ENCODE data around the gene CX3CL1.
"Not testable (repeated sequence)": the region's sequence is repeated elsewhere in the genome, so short reads cannot be mapped to it uniquely, and the experiment has no call there.

Gene CX3CL1

GRCh38 chr16:57358086-57358420 lies 14.2 kb upstream of the CX3CL1 start:
- no peak for DNase-seq

- DNase-seq: no peak
Measured at GRCh38 chr16:57358527-57359095, 13.7 kb upstream of the CX3CL1 start, which contains the start of gene CCL22. Gene CCL22 (plus strand): TSS chr16:57358783. CDS start chr16:57358817, 34 bp downstream.

GRCh38 chr16:57360321-57360935 lies 11.9 kb upstream of the CX3CL1 start:
- no peak for DNase-seq

- no peak for DNase-seq
Measured at GRCh38 chr16:57361404-57361803, 10.9 kb upstream of the CX3CL1 start.

GRCh38 chr16:57364143-57364542 lies 8.1 kb upstream of the CX3CL1 start:
- DNase-seq: no peak

GRCh38 chr16:57366544-57367040 lies 5.7 kb upstream of the CX3CL1 start:
- no peak for DNase-seq

GRCh38 chr16:57367116-57367752 lies 5.1 kb upstream of the CX3CL1 start:
- DNase-seq: no peak

- DNase-seq: no peak
Measured at GRCh38 chr16:57371494-57372371, 557 bp upstream of the CX3CL1 start.

- DNase-seq: no peak
Measured at GRCh38 chr16:57373117-57373947, 1.0 kb downstream of the CX3CL1 start.

- DNase-seq: no peak
Measured at GRCh38 chr16:57374067-57374534, 1.8 kb downstream of the CX3CL1 start.

- DNase-seq: not testable (repeated sequence)
Measured at GRCh38 chr16:57374925-57375465, 2.7 kb downstream of the CX3CL1 start.

- DNase-seq: no peak
Measured at GRCh38 chr16:57376313-57376818, 4.1 kb downstream of the CX3CL1 start.

- no peak for DNase-seq
Measured at GRCh38 chr16:57377080-57377841, 5.0 kb downstream of the CX3CL1 start.

GRCh38 chr16:57379579-57379978 lies 7.3 kb downstream of the CX3CL1 start:
- DNase-seq: no peak

GRCh38 chr16:57380671-57381462 lies 8.6 kb downstream of the CX3CL1 start:
- peak; percentile 6 for DNase-seq

GRCh38 chr16:57381791-57382534 lies 9.7 kb downstream of the CX3CL1 start:
- DNase-seq: no peak

- DNase-seq: no peak
Measured at GRCh38 chr16:57382535-57383275, 10.4 kb downstream of the CX3CL1 start.

All from NCI-H1092 (cell line).